Ovary (tissue), 9 donors: ENCODE results near the gene CLEC2B. TPM values are rescaled to one million over a fixed set of nuclear protein-coding genes. Genes with fewer than 3 reads are reported as not detected.

Source experiments
- DNase-seq, 5 donors: peaks; one replicate each; pipeline ENCODE4 v3.0.0-alpha.2; 2019 to 2020
- H3K27ac ChIP-seq, 2 donors: fragments of 200-600 bp; one replicate each; pipeline versions ENCODE4 v1.5.1 to v1.8.0; 2019 to 2022
- H3K27me3 ChIP-seq: fragments of 200-600 bp; one replicate; pipeline ENCODE4 v1.8.0; 2022
- H3K36me3 ChIP-seq: fragments of 200-600 bp; sonication (generic); one replicate; pipeline ENCODE4 v1.5.1; 2019
- H3K4me1 ChIP-seq: one replicate; pipeline ENCODE4 v1.8.1; 2013; ENCODE audit warnings: mild to moderate bottlenecking, moderate library complexity; ENCODE audit not compliant: insufficient read depth
- H3K4me3 ChIP-seq: fragments of 200-600 bp; sonication (generic); one replicate; pipeline ENCODE4 v1.5.1; 2017
- H3K9me3 ChIP-seq, 2 donors: fragments of 200-600 bp in 1 of 2; sonication (generic) in 1 of 2; one replicate each; pipeline versions ENCODE4 v1.5.1 to v1.8.1; 2013 to 2019; ENCODE audit warnings: mild to moderate bottlenecking in 1 of 2, moderate library complexity in 1 of 2
- CTCF ChIP-seq, 3 donors: fragments of 450-650 bp in 2 of 3; fragments of 200-600 bp in 1 of 3; IDR thresholded peaks; one replicate each; pipeline versions ENCODE4 v1.5.1 to v1.8.0; 2016 to 2022; ENCODE audit warnings: antibody characterized with exemption in 3 of 3, mild to moderate bottlenecking in 1 of 3
- EP300 ChIP-seq: sonication (generic); formaldehyde crosslinking; IDR thresholded peaks from one replicate; pipeline ENCODE4 v1.6.1; 2017; ENCODE audit warnings: antibody characterized with exemption
- POLR2A ChIP-seq: fragments of 450-650 bp; IDR thresholded peaks from one replicate; pipeline ENCODE4 v1.6.1; 2017; ENCODE audit warnings: antibody characterized with exemption, mild to moderate bottlenecking, moderate library complexity
- WGBS, 3 donors: extraction: QIAGEN DNeasy Blood & Tissue Kit in 1 of 3; methylation state at CpG; one replicate each; pipeline versions ENCODE4 v1.1.5 to v1.1.7; 2013 to 2017; 5-methylcytosine and 5-hydroxymethylcytosine counted together
- intact Hi-C, 4 donors: fragments of 100-400 bp; cut with DNase I; formaldehyde crosslinking; loops; one replicate each; pipeline versions ENCODE4 v1.11.0 to v1.15.1; 2022 to 2023
- polyA plus RNA-seq, 2 donors: library from polyadenylated mRNA; stranded (reverse); fragments of 200-250 nt in 1 of 2; fragments of 350-450 nt in 1 of 2; fragmentation: Illumina TruSeq in 1 of 2; extraction: RNeasy Lipid Tissue Mini Kit (QIAGEN cat#74804) in 1 of 2; gene quantifications; one replicate each; pipeline ENCODE4 v1.2.3, GENCODE V29; 2013 to 2014
- total RNA-seq, 7 donors: library from RNA; depleted of rRNA in 2 of 7; stranded (reverse); fragments of >200 nt in 2 of 7; fragmentation: NEBNext Ultra II Directional in 3 of 7; extraction: Animal tissue kit (Norgen Biotek cat#: 25700) in 3 of 7; gene quantifications; one replicate each; pipeline versions ENCODE4 v1.1.0 to v1.2.4, GENCODE V29; 2016 to 2023
- donor health status: DM: no; HTN: no; CAD: no; lungs with moderate emphysema.
- donor health status: DM: no; HTN: no; CAD: no.
- donor health status: Bipolar disorder and iron deficiency.
- donor health status: DM: yes; HTN: yes; CAD: no.
- donor health status: DM: no; HTN: no; CAD: no.
- donor health status: DM: yes; HTN: yes; CAD: no.

CLEC2B gene
- total and polyA plus RNA-seq, 9 donors, result 16.4 to 60.4 (median 27.1) TPM

GRCh38 chr12:9820281-9820930 is 48.7 kb downstream of the CLEC2B start:
- Histone ChIP-seq H3K27ac (no peak overlapping the region), H3K9me3 (no peaks in the 10 kb centered on the region), H3K36me3 (no peaks in the 10 kb centered on the region), H3K27me3 (no peaks in the 10 kb centered on the region), H3K4me1 (no peaks in the 10 kb centered on the region), H3K4me3 (no peak overlapping the region)
- intact Hi-C loops, result no loop called here
- DNase-seq, result no peak
- WGBS, 3 donors, result 84 to 90% (median 90%) methylated on average over 9 of the region's 9 CpGs
- TF ChIP-seq CTCF (IDR thresholded peaks at IDR 0.05), result no peak
- TF ChIP-seq EP300, result no peak
- TF ChIP-seq POLR2A, result no peak

- intact Hi-C loops, result loop anchor here in 1 of 4 donors (10.0 kb wide), 1 partner anchor 111 kb away; no protein-coding TSS in a partner anchor
- H3K27ac ChIP-seq, result no peak overlapping the region
- H3K4me1 ChIP-seq, result no peaks in the 10 kb centered on the region
- no peak overlapping the region for H3K4me3 ChIP-seq
- no peaks in the 10 kb centered on the region for H3K27me3 ChIP-seq
- H3K9me3 ChIP-seq, result no peaks in the 10 kb centered on the region
- TF ChIP-seq CTCF (IDR thresholded peaks at IDR 0.05) (peak in 1 of 3 donors; percentile 50), EP300 (no peak), POLR2A (no peak)
- DNase-seq, result peak; percentile 39 to 70 (median 46)
- WGBS, 3 donors, result 46 to 62% (median 54%) methylated on average over 31 to 32 of the region's 32 CpGs
- H3K36me3 ChIP-seq, result no peaks in the 10 kb centered on the region
Measured at GRCh38 chr12:9813821-9814798, 55.0 kb downstream of the CLEC2B start.

- intact Hi-C loops, result loop anchor here in 1 of 4 donors (10.0 kb wide), 1 partner anchor 113 kb away; no protein-coding TSS in a partner anchor
- Histone ChIP-seq H3K9me3 (no peaks in the 10 kb centered on the region), H3K27ac (no peak overlapping the region), H3K27me3 (no peaks in the 10 kb centered on the region), H3K4me1 (no peaks in the 10 kb centered on the region), H3K36me3 (no peaks in the 10 kb centered on the region), H3K4me3 (no peak overlapping the region)
- TF ChIP-seq CTCF (IDR thresholded peaks at IDR 0.05) (no peak), POLR2A (no peak), EP300 (no peak)
- DNase-seq, result no peak
- WGBS, 3 donors, result 89 to 91% (median 90%) methylated on average over 5 of the region's 5 CpGs
Measured at GRCh38 chr12:9811621-9812020, 57.5 kb downstream of the CLEC2B start.

- Histone ChIP-seq H3K27me3 (no peaks in the 10 kb centered on the region), H3K4me3 (no peak overlapping the region), H3K9me3 (no peaks in the 10 kb centered on the region), H3K27ac (no peak overlapping the region), H3K36me3 (no peaks in the 10 kb centered on the region), H3K4me1 (no peaks in the 10 kb centered on the region)
- no peak for DNase-seq
- intact Hi-C loops, result loop anchor here in 1 of 4 donors (10.0 kb wide), 1 partner anchor 114 kb away; no protein-coding TSS in a partner anchor
- 57 to 66% (median 62%) methylated on average over 2 of the region's 2 CpGs for WGBS, 3 donors
- no peak for TF ChIP-seq CTCF (IDR thresholded peaks at IDR 0.05)
- TF ChIP-seq POLR2A, result no peak
- TF ChIP-seq EP300, result no peak
Measured at GRCh38 chr12:9810671-9811070, 58.5 kb downstream of the CLEC2B start.
